K562 (cell line): ENCODE results near the gene C11orf98.

ENCODE experiments used
- BRF2 ChIP-seq: IDR thresholded peaks from 3 replicates; pipeline ENCODE4 v1.6.1; 2011; ENCODE audit warnings: borderline replicate concordance, mild to moderate bottlenecking; ENCODE audit not compliant: insufficient read length, insufficient read depth
- CBX3 ChIP-seq, 2 experiments: IDR thresholded peaks; 1 replicate in 1 of 2; 2 replicates in 1 of 2; pipeline ENCODE4 v1.6.1; 2012; ENCODE audit warnings: inconsistent platforms in 2 of 2, low read length in 2 of 2, borderline replicate concordance in 1 of 2, control low read depth in 1 of 2
- CTCF ChIP-seq, 3 experiments: IDR thresholded peaks in 2 of 3; conservative IDR thresholded peaks in 1 of 3; 2 replicates each; pipeline ENCODE4 v1.5.1; 2011 to 2012; ENCODE audit warnings: low read length in 3 of 3, mild to moderate bottlenecking in 3 of 3, control low read depth in 2 of 3, improper control_type of control experiment in 1 of 3, inconsistent platforms in 1 of 3, low read depth in 1 of 3, mixed read lengths in 1 of 3, moderate library complexity in 1 of 3; ENCODE audit not compliant: insufficient read depth in 2 of 3
- ETV6 ChIP-seq, 3 experiments: fragments of 150-350 bp in 1 of 3; sonication (generic) in 1 of 3; formaldehyde crosslinking in 1 of 3; IDR thresholded peaks; 2 replicates each; pipeline versions ENCODE4 v1.6.1 to v1.8.0; 2014 to 2022; ENCODE audit warnings: borderline replicate concordance in 2 of 3, low read depth in 2 of 3, antibody characterized with exemption in 1 of 3, low read length in 1 of 3, mild to moderate bottlenecking in 1 of 3, missing genetic modification reagents in 1 of 3
- JUN ChIP-seq, 2 experiments: sonication (generic) in 1 of 2; formaldehyde crosslinking in 1 of 2; IDR thresholded peaks; 2 replicates each; pipeline versions ENCODE4 v1.6.1 to v1.8.0; 2012 to 2022; ENCODE audit warnings: borderline replicate concordance in 2 of 2, mild to moderate bottlenecking in 2 of 2, improper control_type of control experiment in 1 of 2, low read depth in 1 of 2, low read length in 1 of 2, missing genetic modification reagents in 1 of 2
- NR2F6 ChIP-seq: fragments of 450-650 bp; formaldehyde crosslinking; IDR thresholded peaks from 2 replicates; pipeline ENCODE4 v1.4.0; 2020; ENCODE audit warnings: mild to moderate bottlenecking
- POLR2A ChIP-seq: fragments of 450-650 bp; conservative IDR thresholded peaks from 2 replicates; pipeline ENCODE4 v1.6.1; 2016
- TCF7 ChIP-seq: sonication (generic); IDR thresholded peaks from 2 replicates; pipeline ENCODE4 v1.6.1; 2016; ENCODE audit warnings: antibody characterized with exemption, borderline replicate concordance
- TRIM28 ChIP-seq: fragments of 450-650 bp; IDR thresholded peaks from 2 replicates; pipeline ENCODE4 v1.6.1; 2017
- XRCC4 ChIP-seq: IDR thresholded peaks from one replicate; pipeline ENCODE4 v1.6.1; 2011; ENCODE audit not compliant: insufficient read depth, insufficient read length; ENCODE audit errors: extremely low read depth
- ZBTB7A ChIP-seq: IDR thresholded peaks from 2 replicates; pipeline ENCODE4 v1.6.1; 2011; ENCODE audit warnings: low read depth, mild to moderate bottlenecking, low read length, moderate library complexity, borderline replicate concordance; ENCODE audit not compliant: control insufficient read depth

DNA sequence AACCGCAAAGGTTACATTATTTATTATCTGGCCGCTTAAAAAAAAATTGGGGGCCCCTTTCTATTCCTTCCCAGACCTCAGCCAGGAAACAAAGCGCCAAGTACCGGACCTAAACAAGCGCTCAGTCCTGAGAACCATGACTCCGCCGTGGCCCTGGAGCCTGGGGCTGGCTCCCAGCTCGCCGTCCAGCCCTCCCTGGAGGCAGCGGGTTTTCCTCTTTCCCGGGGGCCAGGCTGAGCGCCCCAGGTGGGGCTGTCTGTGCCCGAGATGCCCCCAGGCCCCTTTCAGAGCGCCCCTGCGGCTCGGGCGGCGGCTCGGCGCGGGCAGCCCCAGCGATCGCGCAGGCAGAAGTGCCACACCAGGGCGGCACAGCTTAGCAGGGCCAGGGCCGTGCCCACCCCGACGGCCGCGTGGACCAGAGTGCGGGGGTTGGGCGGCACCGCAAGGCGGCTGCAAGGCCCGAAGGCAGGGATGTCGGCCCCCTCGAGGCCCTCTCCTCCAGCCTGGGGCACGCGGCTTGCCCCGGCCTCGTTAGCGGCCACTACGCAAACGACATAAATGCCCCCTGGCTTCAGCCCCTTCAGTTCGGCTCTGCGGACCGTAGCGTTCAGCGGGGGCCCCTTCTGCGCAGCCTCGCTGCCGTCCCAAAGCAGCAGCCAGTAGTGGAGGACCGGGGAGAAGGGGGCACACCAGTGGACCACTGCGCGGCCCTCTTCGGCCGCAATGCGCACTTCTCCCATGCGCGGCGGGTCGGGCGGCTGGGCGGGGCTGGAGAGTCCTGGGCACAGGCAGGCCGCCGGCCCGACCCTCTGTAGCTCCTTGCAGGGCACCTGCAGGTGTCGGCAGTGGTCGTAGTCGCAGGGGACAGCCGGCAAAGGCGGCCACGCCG, 22.7 kb upstream of the C11orf98 start:
- TF ChIP-seq NR2F6 (no peak), ZBTB7A (no peak), ETV6 (IDR thresholded peaks at IDR 0.05; ENCODE audit: borderline replicate concordance in 1 of 2, low read depth in 2 of 2, low read length in 1 of 2) (no peak), ETV6 (CRISPR knock-in tag; IDR thresholded peaks at IDR 0.05; ENCODE audit: borderline replicate concordance) (no peak), XRCC4 (no peak), CBX3 (IDR thresholded peaks at IDR 0.05; ENCODE audit: borderline replicate concordance in 1 of 2, low read length in 2 of 2) (no peak), BRF2 (no peak), TRIM28 (no peak), CTCF (IDR thresholded peaks at IDR 0.05 in 2 of 3, conservative IDR thresholded peaks at IDR 0.05 in 1 of 3; ENCODE audit: insufficient read depth in 2 of 3, low read depth in 1 of 3, low read length in 3 of 3) (no peak), JUN (IDR thresholded peaks at IDR 0.05; ENCODE audit: borderline replicate concordance, low read depth, low read length) (no peak), JUN (CRISPR knock-in tag; IDR thresholded peaks at IDR 0.05; ENCODE audit: borderline replicate concordance) (no peak), TCF7 (no peak), POLR2A (no peak)
